Activated CD8-positive, alpha-beta memory T cell treated with anti-CD3 and anti-CD28 coated beads for 48 hours (primary cell): ENCODE results near the gene PNPLA1.

Experiments
- DNase-seq, 3 experiments: peaks; one replicate each; pipeline ENCODE4 v3.0.0-alpha.2; 2020; ENCODE audit warnings: low read depth in 2 of 3, low spot score in 2 of 3

Gene PNPLA1

GRCh38 chr6:36314221-36315014 lies 44.6 kb downstream of the PNPLA1 start:
- no peak for DNase-seq

DNA sequence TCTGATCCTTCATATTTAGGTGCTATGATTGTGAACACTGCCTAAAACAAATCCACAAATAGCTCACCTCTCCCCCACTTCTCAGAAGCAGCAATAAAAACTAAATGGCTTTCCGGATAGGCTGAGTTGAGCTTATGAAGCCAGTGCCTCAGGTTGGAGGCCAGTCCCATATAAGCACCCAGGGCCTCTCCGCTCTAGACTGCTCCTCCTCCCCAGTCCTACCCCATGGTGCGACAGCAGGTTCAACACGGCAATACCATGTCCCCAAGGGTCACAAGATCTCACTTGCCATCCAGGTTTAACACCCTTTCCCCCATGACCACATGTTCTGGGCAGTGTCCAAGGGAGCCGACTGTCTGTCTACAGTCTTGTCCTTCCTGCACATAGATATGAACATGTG lies 46.1 kb downstream of the PNPLA1 start:
- no peak for DNase-seq

DNA sequence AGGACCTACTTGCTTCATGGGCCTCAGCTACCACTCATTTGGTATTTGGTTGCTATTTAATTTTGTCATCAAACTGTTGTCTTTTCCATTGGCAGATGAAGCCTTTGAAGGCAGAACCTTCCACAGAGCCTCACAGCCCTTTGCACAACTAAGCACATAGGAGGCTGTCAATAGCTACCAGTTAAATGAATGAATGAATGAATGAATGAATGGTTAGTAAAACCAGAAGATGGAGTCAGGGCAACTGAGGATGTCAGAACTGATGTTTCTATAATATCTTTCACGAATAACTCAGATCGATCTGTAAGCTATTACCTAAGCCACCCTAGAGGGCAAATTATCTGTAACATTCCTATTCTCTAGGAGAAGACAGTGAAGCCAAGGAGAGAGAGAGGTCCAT lies 47.8 kb downstream of the PNPLA1 start:
- no peak for DNase-seq

- DNase-seq = no peak
Measured at GRCh38 chr6:36318690-36319435, 49.0 kb downstream of the PNPLA1 start.

- no peak for DNase-seq
Measured at GRCh38 chr6:36319436-36319762, 49.5 kb downstream of the PNPLA1 start.

DNA sequence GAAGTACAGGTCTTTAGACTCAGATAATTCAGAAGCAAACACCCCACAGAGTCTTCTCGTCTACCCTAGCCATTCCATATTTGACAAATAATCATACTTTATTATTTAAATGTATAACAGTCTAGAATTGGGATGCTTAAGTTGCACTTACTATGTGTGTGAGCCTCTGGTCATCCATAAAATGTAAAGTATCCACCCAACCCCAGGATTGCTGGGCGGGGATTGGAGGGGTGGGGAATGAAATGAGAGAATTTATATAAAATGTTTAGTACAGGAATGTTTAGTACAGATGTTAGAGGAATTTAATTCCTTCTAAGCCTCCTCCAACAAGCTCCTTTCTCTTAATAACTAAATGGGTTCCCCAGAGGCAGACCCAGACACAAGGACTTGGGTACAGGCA lies 50.0 kb downstream of the PNPLA1 start:
- DNase-seq = no peak

DNA sequence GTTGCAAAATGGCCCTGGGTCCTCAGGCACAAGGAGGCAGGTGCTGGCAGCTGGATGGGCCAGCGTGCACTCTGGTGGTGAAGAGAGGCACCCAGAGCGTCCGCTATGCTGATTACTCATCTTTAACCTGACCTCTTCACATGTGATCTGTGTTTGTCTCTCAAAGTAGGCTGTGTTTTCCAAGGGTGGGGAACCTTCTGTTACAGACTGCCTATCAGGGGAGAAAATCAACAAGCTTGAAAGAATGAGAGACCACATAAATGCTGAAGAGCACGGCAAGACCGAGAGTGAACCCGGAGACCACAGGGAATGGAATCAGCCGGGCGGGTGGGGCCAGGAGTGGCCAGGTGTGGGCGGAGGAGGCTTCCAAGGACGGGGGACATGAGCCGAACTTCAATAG lies 50.6 kb downstream of the PNPLA1 start:
- DNase-seq = no peak

GRCh38 chr6:36322591-36322990 lies 52.7 kb downstream of the PNPLA1 start:
- no peak for DNase-seq

DNA sequence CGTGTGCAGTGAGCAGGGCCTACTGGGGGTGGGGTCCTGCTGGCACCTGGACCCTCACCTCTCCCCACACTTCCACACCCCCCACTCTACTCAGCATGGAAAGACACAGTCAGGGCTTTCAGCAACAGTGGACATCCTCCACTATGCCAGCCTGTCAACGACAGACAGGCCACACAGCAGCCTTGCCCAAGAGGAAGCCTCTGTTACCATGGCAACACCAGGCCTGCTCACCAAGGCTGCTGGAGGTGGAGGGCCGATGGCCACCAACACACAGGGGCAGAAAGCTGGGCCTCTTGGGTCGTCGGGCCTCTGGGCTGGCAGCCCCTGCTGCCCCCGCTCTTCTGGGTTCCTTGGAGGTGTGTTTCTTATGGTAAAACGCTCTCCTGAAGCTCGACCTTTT lies 53.2 kb downstream of the PNPLA1 start:
- DNase-seq = no peak

DNA sequence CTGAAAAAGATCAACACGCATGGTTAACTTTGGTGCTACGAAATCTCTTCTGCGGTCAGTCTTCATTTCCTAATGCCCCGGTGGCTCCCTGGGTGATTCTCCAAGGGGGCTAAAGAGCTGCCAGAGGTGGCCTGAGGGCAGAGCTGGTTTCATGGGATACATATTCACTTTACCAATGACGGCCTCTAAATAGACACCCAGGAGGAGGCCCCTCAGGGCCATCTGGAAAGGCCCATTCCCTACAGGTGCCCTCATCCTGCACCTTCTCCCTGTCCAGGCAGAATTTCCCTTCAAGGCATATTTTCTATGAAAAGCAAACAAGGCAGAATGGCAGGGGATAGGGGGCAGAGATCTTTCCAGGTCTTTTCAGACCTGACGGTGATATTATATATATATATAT lies 54.3 kb downstream of the PNPLA1 start:
- no peak for DNase-seq

DNA sequence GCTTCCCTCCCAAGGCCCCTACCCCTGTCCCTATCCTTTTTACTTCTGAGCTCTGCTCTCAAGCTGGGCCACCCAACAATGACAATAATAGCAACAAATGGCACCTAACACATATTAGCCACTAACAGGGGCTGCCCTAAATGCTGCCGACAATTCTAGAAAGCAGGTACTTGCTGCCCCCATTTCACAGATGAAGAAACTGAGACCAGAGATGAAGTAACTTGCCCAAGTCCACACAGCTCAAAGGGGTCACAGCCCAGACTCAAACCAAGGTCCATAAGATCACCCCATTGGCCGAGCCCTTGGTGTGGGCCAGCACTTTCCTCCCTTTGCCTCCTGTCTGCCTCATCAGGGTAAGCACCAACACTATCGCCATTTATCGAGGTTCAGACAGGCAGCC lies 54.9 kb downstream of the PNPLA1 start:
- DNase-seq = no peak

DNA sequence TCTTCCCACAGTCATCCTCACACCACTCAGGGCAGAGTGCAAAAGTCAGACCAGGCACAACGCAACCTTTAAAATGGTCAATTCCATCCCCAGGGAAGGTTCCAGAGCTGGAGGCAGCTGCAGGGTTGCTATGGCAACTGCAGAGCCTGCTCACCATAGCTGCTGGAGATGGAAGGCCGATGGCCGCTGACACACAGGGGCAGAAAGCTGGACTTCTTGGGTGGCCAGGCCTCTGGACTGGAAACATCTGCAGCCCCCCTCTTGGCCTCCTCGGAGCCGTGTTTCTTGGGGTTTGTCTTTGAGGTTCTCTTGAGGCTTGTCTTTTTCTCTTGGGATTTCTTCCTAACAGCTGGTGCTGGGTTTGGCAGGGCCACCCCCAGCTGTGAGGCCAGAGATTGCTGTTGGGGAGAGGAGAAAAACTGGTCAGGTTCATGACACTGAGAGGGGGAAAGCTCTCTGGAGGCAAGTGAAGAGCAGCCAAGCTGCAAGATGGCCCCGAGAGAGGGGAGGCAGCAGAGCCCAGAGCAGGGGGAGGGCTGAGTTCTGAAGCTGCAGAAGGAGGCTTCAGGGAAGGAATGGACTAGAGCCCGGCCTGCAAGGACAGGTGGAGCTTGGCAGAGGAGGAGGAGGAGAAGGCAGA lies 56.6 kb downstream of the PNPLA1 start:
- no peak for DNase-seq

DNA sequence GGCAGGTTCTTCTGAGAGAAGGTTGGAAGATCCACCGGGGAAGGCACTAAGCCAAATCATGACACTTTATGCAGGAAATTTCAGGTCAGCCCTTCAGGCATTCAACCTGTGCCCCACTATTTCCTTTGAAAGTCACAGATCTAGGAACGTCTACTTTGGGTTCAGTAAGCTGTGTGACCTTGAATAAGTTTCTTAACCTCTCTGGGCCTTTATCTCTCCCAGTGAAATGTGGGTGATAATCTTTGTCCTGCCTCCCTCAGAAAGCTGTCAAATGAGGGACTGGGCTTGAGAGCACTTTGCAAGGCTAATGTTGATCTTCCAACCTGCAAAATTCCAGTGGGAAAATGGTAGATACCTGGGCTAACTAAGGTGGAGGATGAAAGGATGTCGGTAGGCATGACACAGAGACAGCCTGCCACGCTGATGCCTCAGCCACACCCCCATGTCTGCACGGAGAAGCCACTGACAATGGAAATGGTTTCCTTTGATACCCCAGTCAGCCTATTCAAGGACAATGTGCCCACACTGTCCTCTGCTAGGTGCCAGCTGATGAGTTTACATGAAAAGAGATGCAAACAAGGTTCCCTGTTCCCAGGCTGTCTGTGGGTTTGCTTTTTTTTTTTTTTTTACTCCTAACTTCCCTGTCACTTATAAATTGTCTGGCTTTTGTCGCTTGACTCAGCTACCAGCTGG lies 57.5 kb downstream of the PNPLA1 start:
- no peak for DNase-seq

- DNase-seq = no peak
Measured at GRCh38 chr6:36327919-36328236, 58.0 kb downstream of the PNPLA1 start.

DNA sequence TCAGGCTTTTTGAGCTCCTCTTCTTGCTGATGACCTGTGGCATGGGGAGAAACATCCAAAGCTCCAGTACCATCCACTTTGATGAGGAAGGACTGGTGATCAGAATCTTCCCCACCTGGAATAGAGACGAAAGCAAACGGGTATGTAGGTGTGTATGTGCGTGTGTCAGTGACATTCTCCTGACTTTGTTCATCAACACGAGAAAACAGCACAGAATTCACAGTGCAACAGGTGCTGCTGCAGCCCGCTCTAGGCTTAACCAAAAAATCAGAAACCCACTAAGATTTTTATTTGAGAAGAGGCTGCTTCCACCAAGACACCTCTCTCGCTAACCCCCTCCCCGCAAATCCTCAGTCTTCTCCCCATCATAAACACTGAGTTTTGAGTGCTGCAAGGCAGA lies 58.7 kb downstream of the PNPLA1 start:
- DNase-seq = no peak

DNA sequence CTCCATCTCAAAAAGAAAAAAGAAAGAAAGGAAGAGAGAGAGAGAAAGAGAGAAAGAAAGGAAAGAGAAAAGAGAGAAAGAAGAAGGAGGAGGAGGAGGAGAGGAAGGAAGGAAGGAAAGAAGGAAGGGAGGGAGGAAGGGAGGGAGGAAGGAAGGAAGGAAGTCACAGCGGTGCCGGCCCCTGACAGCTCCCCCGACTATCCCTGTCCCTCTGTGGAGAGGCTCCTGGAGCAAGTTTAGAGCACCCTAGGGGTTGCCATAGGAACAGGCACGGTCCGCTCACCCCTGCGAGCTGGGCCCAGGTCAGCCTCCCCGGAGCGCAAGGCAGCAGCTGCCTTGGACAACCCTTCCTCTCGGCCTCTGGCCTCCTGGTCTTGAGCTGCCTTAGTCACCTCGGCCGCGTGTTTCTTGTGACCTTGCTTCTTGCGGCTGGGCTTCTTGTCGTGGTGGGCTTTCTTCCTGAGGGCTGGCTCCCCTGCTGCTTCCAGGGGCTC lies 60.0 kb downstream of the PNPLA1 start:
- DNase-seq = no peak

DNA sequence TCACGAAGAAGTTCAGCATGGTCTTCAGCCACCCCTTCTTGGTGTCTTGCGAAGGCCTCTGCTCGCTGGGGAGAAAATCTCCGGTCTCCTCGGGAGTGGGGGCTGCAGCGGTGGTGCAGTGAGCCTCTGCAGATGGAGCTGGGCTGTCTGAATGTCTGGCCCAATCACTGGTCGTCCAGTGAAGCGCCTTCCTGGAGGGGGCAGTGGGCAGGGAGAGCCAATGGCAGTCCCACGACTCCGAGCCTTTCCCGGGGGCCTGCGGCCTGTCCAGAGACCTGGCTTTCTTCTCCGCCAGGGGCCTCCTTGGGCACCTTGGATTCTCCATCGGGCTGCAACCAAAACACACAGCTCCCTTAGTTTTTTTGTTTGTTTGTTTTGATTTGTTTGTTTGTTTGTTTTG lies 60.5 kb downstream of the PNPLA1 start:
- DNase-seq = no peak

DNA sequence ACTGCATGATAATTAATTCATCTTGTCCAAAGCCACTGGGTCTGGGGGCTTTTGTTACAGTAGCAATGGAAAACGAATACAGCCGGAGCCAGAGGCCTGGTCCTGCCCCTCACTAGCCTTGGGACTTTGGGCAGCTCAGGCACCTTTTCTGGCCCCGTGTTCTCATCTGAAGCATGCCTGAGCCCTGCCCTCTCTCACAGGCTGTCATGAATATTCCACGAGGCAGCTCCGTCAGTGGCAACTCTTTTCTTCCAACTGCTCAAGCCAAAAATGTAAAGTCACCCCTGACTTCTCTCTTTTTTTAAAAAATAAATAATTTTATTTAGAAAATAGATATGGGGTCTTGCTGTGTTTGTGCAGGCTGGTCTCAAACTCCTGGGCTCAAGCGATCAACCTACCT lies 61.5 kb downstream of the PNPLA1 start:
- no peak for DNase-seq

DNA sequence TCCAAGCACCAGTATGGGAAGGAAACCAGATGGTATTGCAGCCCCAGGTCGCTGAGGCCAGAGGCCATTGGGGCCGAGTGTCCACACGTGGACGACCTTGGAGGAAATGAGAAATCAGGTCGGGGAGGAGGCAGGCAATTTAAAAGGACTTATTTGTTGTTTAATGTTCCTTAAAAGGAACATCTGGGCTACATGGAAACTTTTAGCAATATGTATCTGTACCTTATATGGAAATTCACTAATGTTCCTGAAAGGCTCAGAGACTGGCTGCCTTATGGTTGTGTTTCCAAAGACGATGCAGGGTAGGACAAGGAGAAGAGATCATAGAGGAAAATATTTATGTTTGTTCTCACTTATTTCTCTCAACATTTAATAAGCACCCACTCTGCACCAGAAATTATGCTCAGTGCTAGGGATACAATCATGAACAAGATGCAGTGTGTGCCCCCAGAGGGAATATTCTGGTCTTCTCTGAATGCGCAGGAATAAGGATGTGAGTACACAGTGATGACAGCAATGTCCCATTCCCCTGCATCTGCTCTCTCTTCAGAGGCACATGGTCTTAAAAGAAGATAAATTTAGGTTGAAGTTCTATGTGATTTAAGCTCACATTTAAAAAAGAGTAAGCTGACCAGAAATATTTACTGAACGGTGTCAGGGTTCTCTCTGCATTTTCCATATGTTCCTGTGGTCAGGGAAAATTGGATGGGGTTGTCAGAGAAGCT lies 63.5 kb downstream of the PNPLA1 start:
- no peak for DNase-seq

GRCh38 chr6:36333931-36334725 lies 64.3 kb downstream of the PNPLA1 start:
- no peak for DNase-seq
